Measurements from ENCODE around the gene TOMM20. TPM values are rescaled to one million over a fixed set of nuclear protein-coding genes. Genes with fewer than 3 reads are reported as not detected.
"Not testable (repeated sequence)": the region's sequence is repeated elsewhere in the genome, so short reads cannot be mapped to it uniquely, and the experiment has no call there.

Gene TOMM20
- total RNA-seq, 3 donors from 2014 or later (not counting 1 experiment from before 2014, with no cell fraction given) = 59.5 to 72.3 (median 60.2) TPM

- ATAC-seq; H3K27me3 ChIP-seq (ENCODE audit: control insufficient read depth, insufficient read depth, low read length); H3K4me3 ChIP-seq (ENCODE audit: low read length); H3K4me3 Mint-ChIP-seq; H3K4me1 Mint-ChIP-seq; H3K36me3 Mint-ChIP-seq; DNase-seq; intact Hi-C loops (cut with micrococcal nuclease); H3K9me3 Mint-ChIP-seq; H3K9me3 ChIP-seq (ENCODE audit: control insufficient read depth, insufficient read depth, low read length); H3K27me3 Mint-ChIP-seq (ENCODE audit: low read depth in 2 of 2); H3K36me3 ChIP-seq (ENCODE audit: control insufficient read depth, insufficient read depth, low read length); H3K27ac ChIP-seq (ENCODE audit: low read length); H3K27ac Mint-ChIP-seq: not testable (repeated sequence)
- 92% methylated on average over 12 of the region's 12 CpGs for WGBS (ENCODE audit: insufficient coverage)
- peaks cover 13% of the 10 kb centered on the region for H3K4me1 ChIP-seq (ENCODE audit: control insufficient read depth, insufficient read depth, low read length)
Measured at GRCh38 chr1:235085411-235086117, 43.1 kb downstream of the TOMM20 start.

- ATAC-seq; DNase-seq; H3K27me3 Mint-ChIP-seq (ENCODE audit: low read depth in 2 of 2); H3K27ac ChIP-seq (ENCODE audit: low read length); H3K4me1 Mint-ChIP-seq; H3K9me3 ChIP-seq (ENCODE audit: control insufficient read depth, insufficient read depth, low read length); H3K27ac Mint-ChIP-seq; intact Hi-C loops (cut with micrococcal nuclease); H3K4me3 Mint-ChIP-seq; H3K4me3 ChIP-seq (ENCODE audit: low read length); H3K9me3 Mint-ChIP-seq; H3K27me3 ChIP-seq (ENCODE audit: control insufficient read depth, insufficient read depth, low read length); H3K36me3 ChIP-seq (ENCODE audit: control insufficient read depth, insufficient read depth, low read length); H3K36me3 Mint-ChIP-seq: not testable (repeated sequence)
- peaks cover 32% of the 10 kb centered on the region for H3K4me1 ChIP-seq (ENCODE audit: control insufficient read depth, insufficient read depth, low read length)
- WGBS (ENCODE audit: insufficient coverage) = 96% methylated on average over 5 of the region's 5 CpGs
Measured at GRCh38 chr1:235080788-235081187, 47.8 kb downstream of the TOMM20 start.

GRCh38 chr1:235080297-235080657 lies 48.4 kb downstream of the TOMM20 start:
- H3K9me3 Mint-ChIP-seq; H3K27me3 Mint-ChIP-seq (ENCODE audit: low read depth in 2 of 2); H3K27ac ChIP-seq (ENCODE audit: low read length); H3K9me3 ChIP-seq (ENCODE audit: control insufficient read depth, insufficient read depth, low read length); H3K36me3 Mint-ChIP-seq; H3K4me3 ChIP-seq (ENCODE audit: low read length); intact Hi-C loops (cut with micrococcal nuclease); ATAC-seq; H3K27me3 ChIP-seq (ENCODE audit: control insufficient read depth, insufficient read depth, low read length); H3K36me3 ChIP-seq (ENCODE audit: control insufficient read depth, insufficient read depth, low read length); DNase-seq; H3K27ac Mint-ChIP-seq; H3K4me3 Mint-ChIP-seq: not testable (repeated sequence)
- WGBS (ENCODE audit: insufficient coverage) = 92% methylated on average over 2 of the region's 4 CpGs
- H3K4me1 Mint-ChIP-seq = peaks cover 13 to 14% of the 10 kb centered on the region in 2 donors
- peaks cover 36% of the 10 kb centered on the region for H3K4me1 ChIP-seq (ENCODE audit: control insufficient read depth, insufficient read depth, low read length)

- TF ChIP-seq CTCF (IDR thresholded peaks at IDR 0.05) = no peak
- H3K4me1 Mint-ChIP-seq = peaks cover 17 to 20% of the 10 kb centered on the region in 2 donors
- H3K27me3 ChIP-seq (ENCODE audit: control insufficient read depth, insufficient read depth, low read length) = no peaks in the 10 kb centered on the region
- H3K27ac Mint-ChIP-seq = no peak overlapping the region
- peaks cover 42% of the 10 kb centered on the region for H3K4me1 ChIP-seq (ENCODE audit: control insufficient read depth, insufficient read depth, low read length)
- H3K4me3 Mint-ChIP-seq = no peak overlapping the region
- no peaks in the 10 kb centered on the region for H3K36me3 ChIP-seq (ENCODE audit: control insufficient read depth, insufficient read depth, low read length)
- DNase-seq = no peak
- H3K9me3 ChIP-seq (ENCODE audit: control insufficient read depth, insufficient read depth, low read length) = no peaks in the 10 kb centered on the region
- no peaks in the 10 kb centered on the region for H3K36me3 Mint-ChIP-seq
- no peak for ATAC-seq
- intact Hi-C loops (cut with micrococcal nuclease) = loop anchor here (5.0 kb wide), 2 partner anchors 67 to 322 kb away; no protein-coding TSS in a partner anchor
- no peaks in the 10 kb centered on the region for H3K9me3 Mint-ChIP-seq
- no peaks in the 10 kb centered on the region for H3K27me3 Mint-ChIP-seq (ENCODE audit: low read depth in 2 of 2)
- WGBS (ENCODE audit: insufficient coverage) = 70% methylated on average over 7 of the region's 8 CpGs
- no peak overlapping the region for H3K4me3 ChIP-seq (ENCODE audit: low read length)
- H3K27ac ChIP-seq (ENCODE audit: low read length) = no peak overlapping the region
Measured at GRCh38 chr1:235079443-235080296, 49.0 kb downstream of the TOMM20 start.
